ENCODE measurements around the gene TLE4.
"Not testable (repeated sequence)": the region's sequence is repeated elsewhere in the genome, so short reads cannot be mapped to it uniquely, and the experiment has no call there.

TLE4 gene

GRCh38 chr9:79744521-79744920 is 172.8 kb downstream of the TLE4 start:
- no peak for DNase-seq

GRCh38 chr9:79745752-79746336 is 174.1 kb downstream of the TLE4 start:
- no peak for DNase-seq

GRCh38 chr9:79751895-79752466 is 180.2 kb downstream of the TLE4 start:
- DNase-seq, result not testable (repeated sequence)

GRCh38 chr9:79756414-79756813 is 184.6 kb downstream of the TLE4 start:
- DNase-seq, result no peak

- no peak for DNase-seq
Measured at GRCh38 chr9:79757074-79757473, 185.3 kb downstream of the TLE4 start.

- DNase-seq, result no peak
Measured at GRCh38 chr9:79757881-79758669, 186.3 kb downstream of the TLE4 start.

- DNase-seq, result no peak
Measured at GRCh38 chr9:79759460-79759859, 187.7 kb downstream of the TLE4 start.

- DNase-seq, result no peak
Measured at GRCh38 chr9:79762070-79762469, 190.3 kb downstream of the TLE4 start.

GRCh38 chr9:79763671-79764285 is 192.0 kb downstream of the TLE4 start:
- DNase-seq, result no peak

- DNase-seq, result no peak
Measured at GRCh38 chr9:79764374-79764773, 192.6 kb downstream of the TLE4 start.

GRCh38 chr9:79765466-79765865 is 193.7 kb downstream of the TLE4 start:
- no peak for DNase-seq

- no peak for DNase-seq
Measured at GRCh38 chr9:79766091-79766490, 194.3 kb downstream of the TLE4 start.

GRCh38 chr9:79768194-79768593 is 196.4 kb downstream of the TLE4 start:
- no peak for DNase-seq

- DNase-seq, result no peak
Measured at GRCh38 chr9:79769476-79770275, 197.9 kb downstream of the TLE4 start.

GRCh38 chr9:79774356-79774755 is 202.6 kb downstream of the TLE4 start:
- no peak for DNase-seq

Data from RPMI8226 (cell line).